Measurements from ENCODE around the gene ALK. TPM values are rescaled to one million over a fixed set of nuclear protein-coding genes. Genes with fewer than 3 reads are reported as not detected.

The ALK gene
- total RNA-seq, 2 experiments from 2014 or later = not detected

- peaks cover 14% of the 10 kb centered on the region for H3K27me3 Mint-ChIP-seq
- H3K9me3 Mint-ChIP-seq = no peaks in the 10 kb centered on the region
- no peak overlapping the region for H3K27ac Mint-ChIP-seq
- H3K4me3 Mint-ChIP-seq = no peak overlapping the region
- no peaks in the 10 kb centered on the region for H3K36me3 Mint-ChIP-seq
- no peak for ATAC-seq (ENCODE audit: low read depth)
- POLR2A ChIA-PET = no interaction called here
- no peaks in the 10 kb centered on the region for H3K4me1 Mint-ChIP-seq
- DNase-seq = no peak
These were observed 645.2 kb downstream of the ALK start for GRCh38 chr2:29276151-29276550.

GRCh38 chr2:29275186-29275585 lies 646.2 kb downstream of the ALK start:
- POLR2A ChIA-PET = no interaction called here
- no peaks in the 10 kb centered on the region for H3K9me3 Mint-ChIP-seq
- DNase-seq (no peak), ATAC-seq (ENCODE audit: low read depth) (no peak)
- no peaks in the 10 kb centered on the region for H3K36me3 Mint-ChIP-seq
- no peaks in the 10 kb centered on the region for H3K4me1 Mint-ChIP-seq
- peaks cover 14% of the 10 kb centered on the region for H3K27me3 Mint-ChIP-seq
- H3K4me3 Mint-ChIP-seq = no peak overlapping the region
- H3K27ac Mint-ChIP-seq = no peak overlapping the region

GRCh38 chr2:29273685-29274611 lies 647.4 kb downstream of the ALK start:
- Mint-ChIP-seq H3K4me1 (no peaks in the 10 kb centered on the region), H3K4me3 (no peak overlapping the region), H3K27ac (no peak overlapping the region), H3K27me3 (peaks cover 14% of the 10 kb centered on the region), H3K36me3 (no peaks in the 10 kb centered on the region), H3K9me3 (no peaks in the 10 kb centered on the region)
- ATAC-seq (ENCODE audit: low read depth) (no peak), DNase-seq (no peak)
- POLR2A ChIA-PET = no interaction called here

GRCh38 chr2:29273004-29273684 lies 648.2 kb downstream of the ALK start:
- H3K9me3 Mint-ChIP-seq = no peaks in the 10 kb centered on the region

GRCh38 chr2:29272311-29272710 lies 649.1 kb downstream of the ALK start:
- Mint-ChIP-seq H3K9me3 (no peaks in the 10 kb centered on the region), H3K4me3 (no peak overlapping the region), H3K27me3 (peaks cover 15% of the 10 kb centered on the region), H3K36me3 (no peaks in the 10 kb centered on the region), H3K27ac (no peak overlapping the region), H3K4me1 (no peaks in the 10 kb centered on the region)
- ATAC-seq (ENCODE audit: low read depth) (no peak), DNase-seq (no peak)
- POLR2A ChIA-PET = interaction anchor here (0.6 kb wide), 1 partner anchor 225 kb away, joined by 3 read pairs; no protein-coding TSS in a partner anchor

More at GRCh38 chr2:29273004-29273684, 648.2 kb downstream of the ALK start:
- no peak overlapping the region for H3K27ac Mint-ChIP-seq
- no peaks in the 10 kb centered on the region for H3K4me1 Mint-ChIP-seq
- peaks cover 14% of the 10 kb centered on the region for H3K27me3 Mint-ChIP-seq
- DNase-seq (no peak), ATAC-seq (ENCODE audit: low read depth) (no peak)
- H3K36me3 Mint-ChIP-seq = no peaks in the 10 kb centered on the region
- H3K4me3 Mint-ChIP-seq = no peak overlapping the region
- POLR2A ChIA-PET = interaction anchor here (0.6 kb wide), 1 partner anchor 226 kb away, joined by 3 read pairs; no protein-coding TSS in a partner anchor

- no peaks in the 10 kb centered on the region for H3K4me1 Mint-ChIP-seq
- no peaks in the 10 kb centered on the region for H3K36me3 Mint-ChIP-seq
- H3K9me3 Mint-ChIP-seq = no peaks in the 10 kb centered on the region
- H3K27ac Mint-ChIP-seq = no peak overlapping the region
- DNase-seq = no peak
- POLR2A ChIA-PET = no interaction called here
- peaks cover 13% of the 10 kb centered on the region for H3K27me3 Mint-ChIP-seq
- no peak for ATAC-seq (ENCODE audit: low read depth)
- no peak overlapping the region for H3K4me3 Mint-ChIP-seq
These were observed 650.7 kb downstream of the ALK start for GRCh38 chr2:29270701-29271121.

GRCh38 chr2:29269765-29270109 lies 651.6 kb downstream of the ALK start:
- peaks cover 9% of the 10 kb centered on the region for H3K27me3 Mint-ChIP-seq
- H3K36me3 Mint-ChIP-seq = no peaks in the 10 kb centered on the region
- DNase-seq (no peak), ATAC-seq (ENCODE audit: low read depth) (no peak)
- no peak overlapping the region for H3K4me3 Mint-ChIP-seq
- no peak overlapping the region for H3K27ac Mint-ChIP-seq
- POLR2A ChIA-PET = no interaction called here
- no peaks in the 10 kb centered on the region for H3K9me3 Mint-ChIP-seq
- H3K4me1 Mint-ChIP-seq = no peaks in the 10 kb centered on the region

- peaks cover 5% of the 10 kb centered on the region for H3K27me3 Mint-ChIP-seq
- POLR2A ChIA-PET = no interaction called here
- no peaks in the 10 kb centered on the region for H3K36me3 Mint-ChIP-seq
- no peaks in the 10 kb centered on the region for H3K4me1 Mint-ChIP-seq
- DNase-seq (no peak), ATAC-seq (ENCODE audit: low read depth) (no peak)
- H3K4me3 Mint-ChIP-seq = no peak overlapping the region
- no peaks in the 10 kb centered on the region for H3K9me3 Mint-ChIP-seq
- H3K27ac Mint-ChIP-seq = no peak overlapping the region
These were observed 652.2 kb downstream of the ALK start for GRCh38 chr2:29269095-29269764.

- no peak overlapping the region for H3K4me3 Mint-ChIP-seq
- H3K4me1 Mint-ChIP-seq = no peaks in the 10 kb centered on the region
- H3K36me3 Mint-ChIP-seq = no peaks in the 10 kb centered on the region
- H3K27me3 Mint-ChIP-seq = peaks cover 3% of the 10 kb centered on the region
- no peak for ATAC-seq (ENCODE audit: low read depth)
- DNase-seq = no peak
- no peak overlapping the region for H3K27ac Mint-ChIP-seq
- POLR2A ChIA-PET = no interaction called here
- H3K9me3 Mint-ChIP-seq = no peaks in the 10 kb centered on the region
These were observed 653.7 kb downstream of the ALK start for GRCh38 chr2:29267720-29268119.

- Mint-ChIP-seq H3K4me1 (no peaks in the 10 kb centered on the region), H3K27me3 (peaks cover 23% of the 10 kb centered on the region)
These were observed 657.5 kb downstream of the ALK start for GRCh38 chr2:29263886-29264285.

GRCh38 chr2:29262681-29263260 lies 658.6 kb downstream of the ALK start:
- Mint-ChIP-seq H3K4me1 (no peaks in the 10 kb centered on the region), H3K27ac (no peak overlapping the region), H3K4me3 (no peak overlapping the region), H3K27me3 (peaks cover 31% of the 10 kb centered on the region), H3K9me3 (no peaks in the 10 kb centered on the region), H3K36me3 (no peaks in the 10 kb centered on the region)
- DNase-seq (no peak), ATAC-seq (ENCODE audit: low read depth) (no peak)
- POLR2A ChIA-PET = no interaction called here

More at GRCh38 chr2:29263886-29264285, 657.5 kb downstream of the ALK start:
- POLR2A ChIA-PET = no interaction called here
- no peaks in the 10 kb centered on the region for H3K9me3 Mint-ChIP-seq
- H3K27ac Mint-ChIP-seq = no peak overlapping the region
- DNase-seq (no peak), ATAC-seq (ENCODE audit: low read depth) (no peak)
- H3K36me3 Mint-ChIP-seq = no peaks in the 10 kb centered on the region
- no peak overlapping the region for H3K4me3 Mint-ChIP-seq

- no peaks in the 10 kb centered on the region for H3K4me1 Mint-ChIP-seq
- ATAC-seq (ENCODE audit: low read depth) (no peak), DNase-seq (no peak)
- peaks cover 32% of the 10 kb centered on the region for H3K27me3 Mint-ChIP-seq
- no peaks in the 10 kb centered on the region for H3K36me3 Mint-ChIP-seq
- H3K9me3 Mint-ChIP-seq = no peaks in the 10 kb centered on the region
- POLR2A ChIA-PET = no interaction called here
- no peak overlapping the region for H3K4me3 Mint-ChIP-seq
- no peak overlapping the region for H3K27ac Mint-ChIP-seq
These were observed 660.4 kb downstream of the ALK start for GRCh38 chr2:29261003-29261402.

- ATAC-seq (ENCODE audit: low read depth) = no peak
- Mint-ChIP-seq H3K4me3 (no peak overlapping the region), H3K27me3 (peaks cover 37% of the 10 kb centered on the region), H3K4me1 (no peaks in the 10 kb centered on the region), H3K36me3 (no peaks in the 10 kb centered on the region), H3K27ac (no peak overlapping the region), H3K9me3 (no peaks in the 10 kb centered on the region)
- no peak for DNase-seq
- POLR2A ChIA-PET = no interaction called here
These were observed 661.1 kb downstream of the ALK start for GRCh38 chr2:29260142-29260772.
